Breast epithelium (tissue), 4 donors: ENCODE measurements around the gene ATRNL1. TPM values are rescaled to one million over a fixed set of nuclear protein-coding genes. Genes with fewer than 3 reads are reported as not detected.

ENCODE experiments used
- DNase-seq, 2 donors: peaks; one replicate each; pipeline ENCODE4 v3.0.0-alpha.2; 2019; ENCODE audit warnings: low spot score in 2 of 2
- H3K27ac ChIP-seq, 2 donors: fragments of 200-600 bp; sonication (generic) in 1 of 2; one replicate each; pipeline ENCODE4 v1.5.1; 2016 to 2019; ENCODE audit warnings: mild to moderate bottlenecking in 1 of 2
- H3K27me3 ChIP-seq, 2 donors: fragments of 200-600 bp; sonication (generic) in 1 of 2; one replicate each; pipeline versions ENCODE4 v1.5.1 to v1.6.0; 2017 to 2019; ENCODE audit warnings: control low read depth in 1 of 2, mild to moderate bottlenecking in 1 of 2
- H3K36me3 ChIP-seq: fragments of 200-600 bp; one replicate; pipeline ENCODE4 v1.5.1; 2019
- H3K4me1 ChIP-seq, 2 donors: fragments of 200-600 bp; sonication (generic); one replicate each; pipeline ENCODE4 v1.5.1; 2016 to 2019; ENCODE audit warnings: control low read depth in 1 of 2
- H3K4me3 ChIP-seq, 3 donors: fragments of 200-600 bp; sonication (generic); 1 replicate in 2 of 3; 2 replicates in 1 of 3; pipeline ENCODE4 v1.5.1; 2016 to 2019; ENCODE audit warnings: mild to moderate bottlenecking in 3 of 3, moderate library complexity in 2 of 3
- H3K9me3 ChIP-seq, 2 donors: fragments of 200-600 bp; sonication (generic) in 1 of 2; one replicate each; pipeline ENCODE4 v1.5.1; 2016 to 2019; ENCODE audit warnings: control low read depth in 1 of 2
- POLR2A ChIP-seq: fragments of 450-650 bp; IDR thresholded peaks from one replicate; pipeline ENCODE4 v1.6.1; 2016; ENCODE audit warnings: antibody characterized with exemption, mild to moderate bottlenecking, moderate library complexity
- POLR2AphosphoS5 ChIP-seq, 3 donors: sonication (generic); formaldehyde crosslinking; IDR thresholded peaks; one replicate each; pipeline ENCODE4 v1.6.1; 2017; ENCODE audit warnings: antibody characterized with exemption in 3 of 3
- intact Hi-C: fragments of 100-400 bp; cut with DNase I; formaldehyde crosslinking; loops from one replicate; pipeline ENCODE4 v1.15.1; 2023; ENCODE audit warnings: low total_unique reads
- total RNA-seq, 3 donors: library from RNA; depleted of rRNA; stranded (reverse); fragments of >200 nt; gene quantifications; one replicate each; pipeline ENCODE4 v1.1.0, GENCODE V29; 2016
- TF ChIP-seq, protein P1 (sequence below), 3 donors: fragments of 450-650 bp; IDR thresholded peaks; one replicate each; pipeline ENCODE4 v1.5.1; 2016 to 2017; ENCODE audit warnings: antibody characterized with exemption in 3 of 3, mild to moderate bottlenecking in 3 of 3, moderate library complexity in 3 of 3

Gene ATRNL1
- total RNA-seq, 3 donors from 2014 or later, result 0.16 to 11.4 (median 2.9) TPM

DNA sequence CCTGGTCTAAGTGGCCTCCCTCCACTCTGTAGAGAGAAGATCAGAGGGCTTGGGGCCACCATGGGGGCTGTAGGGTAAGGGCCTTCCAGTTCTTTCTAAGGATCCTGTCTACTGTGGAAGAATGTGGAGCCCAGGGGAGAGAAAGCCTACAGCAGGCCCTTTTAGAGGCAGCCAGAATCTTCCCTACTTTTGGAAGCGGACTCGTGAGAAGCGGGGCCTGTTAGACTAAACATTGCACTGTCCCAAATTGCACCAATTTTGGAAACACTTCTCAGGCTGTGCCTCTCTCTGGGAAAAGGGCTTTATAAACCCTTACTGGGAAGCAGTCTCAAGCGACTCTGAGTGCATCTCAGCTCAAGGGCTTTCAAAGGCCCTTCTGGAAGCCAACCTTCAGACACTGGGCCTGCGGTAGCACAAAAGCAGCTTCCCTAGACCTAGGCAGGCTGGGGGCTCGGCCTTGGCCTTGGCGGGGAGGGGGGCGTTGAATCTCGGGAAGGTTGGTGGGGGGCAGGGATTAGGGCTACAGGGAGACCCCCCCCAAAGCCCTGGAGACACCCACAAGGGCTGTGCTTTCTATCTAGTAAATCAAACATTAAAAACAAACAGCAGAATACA lies 881.8 kb downstream of the ATRNL1 start:
- H3K27ac ChIP-seq, result no peak overlapping the region
- H3K4me1 ChIP-seq, result no peaks in the 10 kb centered on the region
- intact Hi-C loops, result no loop called here
- H3K36me3 ChIP-seq, result no peaks in the 10 kb centered on the region
- H3K4me3 ChIP-seq, result no peak overlapping the region
- H3K9me3 ChIP-seq, result no peaks in the 10 kb centered on the region
- DNase-seq, result no peak
- TF ChIP-seq POLR2A (no peak), POLR2AphosphoS5 (IDR thresholded peaks at IDR 0.05) (no peak)
- TF ChIP-seq, protein P1, sequence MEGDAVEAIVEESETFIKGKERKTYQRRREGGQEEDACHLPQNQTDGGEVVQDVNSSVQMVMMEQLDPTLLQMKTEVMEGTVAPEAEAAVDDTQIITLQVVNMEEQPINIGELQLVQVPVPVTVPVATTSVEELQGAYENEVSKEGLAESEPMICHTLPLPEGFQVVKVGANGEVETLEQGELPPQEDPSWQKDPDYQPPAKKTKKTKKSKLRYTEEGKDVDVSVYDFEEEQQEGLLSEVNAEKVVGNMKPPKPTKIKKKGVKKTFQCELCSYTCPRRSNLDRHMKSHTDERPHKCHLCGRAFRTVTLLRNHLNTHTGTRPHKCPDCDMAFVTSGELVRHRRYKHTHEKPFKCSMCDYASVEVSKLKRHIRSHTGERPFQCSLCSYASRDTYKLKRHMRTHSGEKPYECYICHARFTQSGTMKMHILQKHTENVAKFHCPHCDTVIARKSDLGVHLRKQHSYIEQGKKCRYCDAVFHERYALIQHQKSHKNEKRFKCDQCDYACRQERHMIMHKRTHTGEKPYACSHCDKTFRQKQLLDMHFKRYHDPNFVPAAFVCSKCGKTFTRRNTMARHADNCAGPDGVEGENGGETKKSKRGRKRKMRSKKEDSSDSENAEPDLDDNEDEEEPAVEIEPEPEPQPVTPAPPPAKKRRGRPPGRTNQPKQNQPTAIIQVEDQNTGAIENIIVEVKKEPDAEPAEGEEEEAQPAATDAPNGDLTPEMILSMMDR (IDR thresholded peaks at IDR 0.05), result no peak
- no peaks in the 10 kb centered on the region for H3K27me3 ChIP-seq

DNA sequence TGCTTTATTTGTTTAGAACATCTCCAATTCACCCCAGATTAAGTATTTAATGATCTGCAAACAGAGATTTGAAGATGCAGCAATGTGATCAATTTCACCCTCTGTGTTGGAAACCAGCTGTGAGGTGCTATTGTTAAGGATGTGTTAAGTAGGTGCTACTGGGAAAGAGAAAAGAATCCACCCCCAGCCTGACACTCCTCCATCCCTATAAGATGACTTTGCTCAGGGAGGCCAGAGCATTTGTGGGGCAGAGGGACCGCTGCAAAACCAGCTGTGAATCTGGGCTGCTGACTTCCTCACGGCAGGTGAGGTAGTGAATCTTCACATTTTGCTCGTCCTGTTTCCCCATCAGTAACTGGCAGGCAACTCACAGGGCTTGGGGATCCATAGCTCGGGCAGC lies 882.3 kb downstream of the ATRNL1 start:
- TF ChIP-seq, protein P1 (IDR thresholded peaks at IDR 0.05), result no peak
- TF ChIP-seq POLR2A (no peak), POLR2AphosphoS5 (IDR thresholded peaks at IDR 0.05) (no peak)
- H3K4me3 ChIP-seq, result no peak overlapping the region
- no peaks in the 10 kb centered on the region for H3K4me1 ChIP-seq
- DNase-seq, result no peak
- H3K36me3 ChIP-seq, result no peaks in the 10 kb centered on the region
- H3K9me3 ChIP-seq, result no peaks in the 10 kb centered on the region
- no peaks in the 10 kb centered on the region for H3K27me3 ChIP-seq
- intact Hi-C loops, result no loop called here
- no peak overlapping the region for H3K27ac ChIP-seq

DNA sequence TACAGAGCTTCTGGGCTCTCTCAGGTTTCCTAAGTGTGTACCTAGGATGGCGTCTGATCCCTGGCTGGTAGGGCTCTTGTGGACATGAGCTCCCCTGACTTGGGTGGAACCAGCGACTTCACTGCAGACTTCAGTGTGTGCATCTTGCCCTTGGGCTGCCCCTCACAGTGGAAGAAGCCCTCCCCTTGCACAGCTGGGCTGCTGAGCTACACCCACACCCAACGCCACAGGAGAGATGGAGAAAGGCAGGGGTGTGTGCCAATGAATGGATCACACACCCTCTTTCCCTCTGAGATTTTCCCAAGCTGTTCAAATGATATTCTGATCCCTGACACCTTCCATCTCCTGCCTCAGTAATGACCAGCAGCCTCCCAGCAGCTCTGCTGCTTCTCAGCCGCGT lies 883.2 kb downstream of the ATRNL1 start:
- H3K9me3 ChIP-seq, result no peaks in the 10 kb centered on the region
- no peak overlapping the region for H3K27ac ChIP-seq
- TF ChIP-seq POLR2AphosphoS5 (IDR thresholded peaks at IDR 0.05), result no peak
- TF ChIP-seq, protein P1 (IDR thresholded peaks at IDR 0.05), result no peak
- TF ChIP-seq POLR2A, result no peak
- intact Hi-C loops, result no loop called here
- DNase-seq, result no peak
- H3K4me3 ChIP-seq, result no peak overlapping the region
- no peaks in the 10 kb centered on the region for H3K27me3 ChIP-seq
- H3K4me1 ChIP-seq, result no peaks in the 10 kb centered on the region
- H3K36me3 ChIP-seq, result no peaks in the 10 kb centered on the region

DNA sequence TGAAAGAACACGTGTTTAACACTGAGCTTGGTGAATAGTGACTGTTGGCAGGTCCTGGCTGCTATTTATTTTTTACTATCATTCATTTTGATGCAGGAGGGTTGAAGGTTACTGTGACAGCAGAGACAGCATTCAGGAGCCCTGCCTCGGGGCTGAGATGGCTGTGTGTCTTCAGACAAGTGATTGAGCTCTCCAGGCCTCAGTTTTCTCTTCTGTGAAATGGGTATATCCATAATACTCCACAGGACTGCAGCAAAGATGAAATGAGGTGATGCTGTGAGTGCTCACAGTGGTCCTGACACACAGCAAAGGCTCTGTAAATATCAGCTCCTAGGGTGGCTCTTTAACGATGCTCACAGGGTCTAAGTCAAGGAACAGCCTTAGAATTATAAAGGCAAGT lies 884.7 kb downstream of the ATRNL1 start:
- intact Hi-C loops, result no loop called here
- no peaks in the 10 kb centered on the region for H3K4me1 ChIP-seq
- no peaks in the 10 kb centered on the region for H3K27me3 ChIP-seq
- no peak for DNase-seq
- H3K9me3 ChIP-seq, result no peaks in the 10 kb centered on the region
- H3K27ac ChIP-seq, result no peak overlapping the region
- H3K4me3 ChIP-seq, result no peak overlapping the region
- TF ChIP-seq, protein P1 (IDR thresholded peaks at IDR 0.05), result no peak
- TF ChIP-seq POLR2AphosphoS5 (IDR thresholded peaks at IDR 0.05) (no peak), POLR2A (no peak)
- no peaks in the 10 kb centered on the region for H3K36me3 ChIP-seq

DNA sequence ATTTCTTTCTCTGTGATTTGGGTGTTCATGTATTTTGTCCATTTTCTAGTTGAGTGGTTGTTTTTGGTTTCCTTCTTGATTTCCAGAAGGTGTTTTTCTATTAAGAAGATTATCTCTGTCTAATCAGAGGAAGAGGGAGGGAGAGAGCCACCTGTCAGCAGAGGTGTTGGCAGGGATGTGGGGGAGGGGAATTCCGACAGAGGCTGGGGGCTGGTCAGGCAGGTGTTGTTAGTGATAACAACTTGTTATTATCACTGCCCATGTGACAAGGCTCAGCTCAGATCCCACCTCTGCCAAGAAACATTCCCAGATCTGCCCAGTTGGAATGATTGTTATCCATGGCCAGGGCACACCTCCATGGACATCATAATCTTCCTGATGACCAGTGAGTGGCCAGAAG lies 886.4 kb downstream of the ATRNL1 start:
- TF ChIP-seq, protein P1 (IDR thresholded peaks at IDR 0.05), result no peak
- TF ChIP-seq POLR2AphosphoS5 (IDR thresholded peaks at IDR 0.05) (no peak), POLR2A (no peak)
- Histone ChIP-seq H3K4me1 (no peaks in the 10 kb centered on the region), H3K9me3 (peaks cover 0 to 7% of the 10 kb centered on the region in 2 donors), H3K27ac (no peak overlapping the region), H3K36me3 (no peaks in the 10 kb centered on the region), H3K27me3 (no peaks in the 10 kb centered on the region), H3K4me3 (no peak overlapping the region)
- intact Hi-C loops, result no loop called here
- no peak for DNase-seq
